HFFc6 (cell line): ENCODE measurements around the gene AIPL1. TPM values are rescaled to one million over a fixed set of nuclear protein-coding genes. Genes with fewer than 3 reads are reported as not detected.

Source experiments
- DNase-seq: peaks from one replicate; pipeline ENCODE4 v3.0.0-alpha.2; 2018
- H3K27ac Mint-ChIP-seq: 2 replicates; pipeline ENCODE4 v1.8.0; 2020; ENCODE audit warnings: mild to moderate bottlenecking, mixed read lengths
- H3K27me3 Mint-ChIP-seq: 2 replicates; pipeline ENCODE4 v1.8.0; 2021; ENCODE audit warnings: mild to moderate bottlenecking, moderate library complexity, mixed read lengths; ENCODE audit not compliant: insufficient read depth
- H3K36me3 Mint-ChIP-seq: 2 replicates; pipeline ENCODE4 v1.8.0; 2021; ENCODE audit warnings: low read depth, mixed read lengths
- H3K4me1 Mint-ChIP-seq: 2 replicates; pipeline ENCODE4 v1.8.0; 2020; ENCODE audit warnings: low read depth, mixed read lengths
- H3K4me3 Mint-ChIP-seq: 2 replicates; pipeline ENCODE4 v1.8.0; 2020; ENCODE audit warnings: mild to moderate bottlenecking, moderate library complexity, mixed read lengths
- H3K9me3 Mint-ChIP-seq: 2 replicates; pipeline ENCODE4 v1.8.0; 2020; ENCODE audit warnings: mild to moderate bottlenecking, mixed read lengths
- total RNA-seq, 6 experiments: library from RNA; stranded (reverse); fragmentation: NEBNext Ultra II Directional; extraction: Animal tissue kit (Norgen Biotek cat#: 25700); gene quantifications; 2 replicates in 1 of 6; 3 replicates in 5 of 6; pipeline ENCODE4 v1.2.3, GENCODE V29; 2021
- TF ChIP-seq, protein P1 (sequence below): fragments of 200-600 bp; sonication (generic); IDR thresholded peaks from 2 replicates; pipeline ENCODE4 v1.5.0; 2021; ENCODE audit warnings: antibody characterized with exemption, mild to moderate bottlenecking

Gene AIPL1
- total RNA-seq, 6 experiments from 2014 or later: not detected

DNA sequence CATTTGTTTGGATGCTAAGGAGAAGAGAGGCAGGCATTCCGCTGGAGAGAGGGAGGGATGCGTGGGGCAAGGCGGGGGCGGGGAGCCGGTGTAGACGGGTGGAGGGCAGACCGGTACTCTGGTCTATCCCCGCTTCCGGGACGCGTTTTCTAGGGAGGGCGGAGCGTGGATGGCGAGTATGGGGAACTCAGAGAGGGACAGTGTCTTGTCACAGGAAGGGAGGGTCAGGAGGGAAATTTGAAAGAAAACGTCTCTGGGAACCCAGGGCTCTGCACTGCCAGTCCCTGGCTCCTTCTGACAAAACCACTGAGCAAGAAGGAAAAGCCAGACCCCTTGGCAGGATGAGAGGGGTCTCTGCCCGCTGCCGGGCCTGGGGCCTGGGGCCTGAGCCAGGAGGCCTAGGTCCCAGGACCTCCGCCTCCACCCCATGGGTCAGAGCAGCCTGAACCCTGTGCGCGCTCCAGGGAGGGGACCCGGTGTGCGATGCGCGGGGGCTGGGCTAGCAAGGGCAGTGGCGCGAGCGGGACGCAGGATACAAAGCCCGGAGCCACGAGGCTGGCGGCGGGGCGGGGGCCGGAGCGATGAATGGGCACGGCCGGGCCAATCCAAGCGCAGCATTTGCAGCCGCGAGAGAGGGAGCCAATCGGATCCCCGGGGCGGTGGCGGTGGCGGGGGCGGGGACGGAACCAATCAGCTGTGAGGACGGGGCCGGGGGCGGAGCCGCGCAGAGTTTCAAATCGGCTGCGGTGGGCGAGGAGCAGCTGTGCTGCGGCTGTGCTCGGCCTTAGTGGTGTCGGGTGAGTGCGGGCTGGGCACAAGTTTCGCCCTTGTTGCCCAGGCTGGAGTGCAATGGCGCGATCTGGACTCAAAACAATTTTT lies 9.0 kb upstream of the AIPL1 start, which contains the start of gene PIMREG:
PIMREG (plus strand) TSS at position 764 of the 879 bp plus-strand sequence. CDS start 656 bp downstream, outside the sequence.
- Mint-ChIP-seq H3K27ac (peak within 1 kb of the TSS; percentile 91), H3K4me3 (peak within 1 kb of the TSS; percentile 97), H3K36me3 (no peaks in the 10 kb centered on the region), H3K4me1 (peaks cover 33% of the 10 kb centered on the region), H3K9me3 (no peaks in the 10 kb centered on the region), H3K27me3 (peaks cover 11% of the 10 kb centered on the region)
- peak; percentile 92 for DNase-seq
- TF ChIP-seq, protein P1, sequence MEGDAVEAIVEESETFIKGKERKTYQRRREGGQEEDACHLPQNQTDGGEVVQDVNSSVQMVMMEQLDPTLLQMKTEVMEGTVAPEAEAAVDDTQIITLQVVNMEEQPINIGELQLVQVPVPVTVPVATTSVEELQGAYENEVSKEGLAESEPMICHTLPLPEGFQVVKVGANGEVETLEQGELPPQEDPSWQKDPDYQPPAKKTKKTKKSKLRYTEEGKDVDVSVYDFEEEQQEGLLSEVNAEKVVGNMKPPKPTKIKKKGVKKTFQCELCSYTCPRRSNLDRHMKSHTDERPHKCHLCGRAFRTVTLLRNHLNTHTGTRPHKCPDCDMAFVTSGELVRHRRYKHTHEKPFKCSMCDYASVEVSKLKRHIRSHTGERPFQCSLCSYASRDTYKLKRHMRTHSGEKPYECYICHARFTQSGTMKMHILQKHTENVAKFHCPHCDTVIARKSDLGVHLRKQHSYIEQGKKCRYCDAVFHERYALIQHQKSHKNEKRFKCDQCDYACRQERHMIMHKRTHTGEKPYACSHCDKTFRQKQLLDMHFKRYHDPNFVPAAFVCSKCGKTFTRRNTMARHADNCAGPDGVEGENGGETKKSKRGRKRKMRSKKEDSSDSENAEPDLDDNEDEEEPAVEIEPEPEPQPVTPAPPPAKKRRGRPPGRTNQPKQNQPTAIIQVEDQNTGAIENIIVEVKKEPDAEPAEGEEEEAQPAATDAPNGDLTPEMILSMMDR: no peak

DNA sequence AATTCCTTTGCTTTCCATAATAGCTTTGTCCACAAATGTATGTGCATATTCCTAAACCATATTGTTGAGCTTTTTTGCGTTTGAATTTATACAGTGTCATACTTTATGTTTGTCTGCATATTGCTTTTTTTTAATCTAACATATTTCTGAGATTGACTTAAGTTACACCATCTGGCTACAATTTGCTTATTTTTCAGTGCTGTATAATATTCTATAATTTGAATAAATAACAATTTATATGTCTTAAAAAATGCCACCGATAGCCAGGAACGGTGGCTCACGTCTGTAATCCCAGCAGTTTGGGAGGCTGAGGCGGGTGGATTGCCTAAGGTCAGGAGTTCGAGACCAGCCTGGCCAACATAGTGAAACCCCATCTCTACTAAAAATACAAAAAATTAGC lies 7.9 kb upstream of the AIPL1 start:
- Mint-ChIP-seq H3K4me3 (no peak overlapping the region), H3K27ac (no peak overlapping the region), H3K36me3 (no peaks in the 10 kb centered on the region), H3K4me1 (peaks cover 33% of the 10 kb centered on the region), H3K27me3 (peaks cover 13% of the 10 kb centered on the region), H3K9me3 (no peaks in the 10 kb centered on the region)
- TF ChIP-seq, protein P1: no peak
- DNase-seq: no peak

DNA sequence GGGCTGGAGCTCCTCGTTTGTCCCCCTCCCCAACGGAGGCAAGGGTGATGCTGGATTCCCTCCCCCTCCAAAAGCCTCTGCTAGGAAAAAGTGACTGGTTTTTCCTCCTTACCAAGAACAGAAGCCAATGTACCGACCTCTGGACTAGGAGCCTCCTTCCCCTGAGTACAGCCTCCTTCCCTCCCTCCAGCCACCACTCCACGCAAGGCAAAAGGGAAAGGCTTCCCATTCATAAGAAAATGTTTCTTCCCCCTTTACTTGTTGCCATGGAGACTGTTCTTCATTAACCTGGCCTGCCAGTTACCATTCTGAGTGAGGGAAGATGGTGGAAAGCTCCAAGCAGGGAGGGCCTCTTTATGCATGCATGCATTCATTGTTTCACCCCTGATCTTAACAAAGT lies 5.0 kb upstream of the AIPL1 start:
- peaks cover 23% of the 10 kb centered on the region for H3K27me3 Mint-ChIP-seq
- H3K27ac Mint-ChIP-seq: no peak overlapping the region
- peaks cover 26% of the 10 kb centered on the region for H3K4me1 Mint-ChIP-seq
- TF ChIP-seq, protein P1: no peak
- no peaks in the 10 kb centered on the region for H3K9me3 Mint-ChIP-seq
- DNase-seq: no peak
- H3K4me3 Mint-ChIP-seq: no peak overlapping the region
- H3K36me3 Mint-ChIP-seq: no peaks in the 10 kb centered on the region

DNA sequence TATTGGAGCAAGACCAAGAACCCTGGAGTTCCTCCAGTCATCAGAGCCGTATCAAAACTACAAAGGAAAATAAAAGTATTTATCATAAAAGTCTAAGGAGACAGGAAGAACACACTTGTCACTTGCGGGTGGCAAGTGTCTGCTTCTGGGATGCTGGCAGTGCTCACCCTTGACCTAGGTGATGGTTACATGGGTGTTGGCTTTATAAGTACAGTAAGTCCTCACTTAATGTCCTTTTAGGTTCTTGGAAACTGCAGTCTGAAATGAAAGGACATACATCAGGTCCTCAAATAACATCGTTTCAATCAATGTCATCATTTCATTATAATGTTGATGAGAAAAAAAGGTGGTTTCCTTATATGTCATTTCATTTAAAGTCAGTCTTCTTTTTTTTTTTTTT lies 3.0 kb upstream of the AIPL1 start:
- DNase-seq: no peak
- H3K36me3 Mint-ChIP-seq: no peaks in the 10 kb centered on the region
- peaks cover 27% of the 10 kb centered on the region for H3K27me3 Mint-ChIP-seq
- H3K4me3 Mint-ChIP-seq: no peak overlapping the region
- H3K9me3 Mint-ChIP-seq: no peaks in the 10 kb centered on the region
- TF ChIP-seq, protein P1: no peak
- H3K4me1 Mint-ChIP-seq: peaks cover 12% of the 10 kb centered on the region; the same call in 1 of the 2 replicates
- no peak overlapping the region for H3K27ac Mint-ChIP-seq

DNA sequence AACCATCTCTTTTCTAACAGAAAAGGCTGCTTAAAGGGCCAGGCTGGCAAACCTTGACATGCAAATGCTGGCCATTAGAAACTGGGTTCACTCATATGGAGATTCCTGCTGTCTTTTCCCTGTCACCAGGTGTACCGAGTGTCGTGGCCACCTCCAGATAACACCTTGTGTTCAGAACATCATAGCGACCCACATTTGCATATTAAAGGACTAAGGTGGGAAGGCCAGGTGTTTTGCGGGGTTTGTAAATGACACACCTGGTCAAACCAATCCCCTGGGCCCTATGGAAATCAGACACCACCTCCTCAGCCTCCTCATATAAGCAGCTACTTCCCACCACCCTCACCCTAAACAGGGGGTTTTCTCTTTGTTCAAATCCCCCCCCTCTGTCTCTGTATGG lies 2.5 kb upstream of the AIPL1 start:
- TF ChIP-seq, protein P1: no peak
- Mint-ChIP-seq H3K9me3 (no peaks in the 10 kb centered on the region), H3K27me3 (peaks cover 27% of the 10 kb centered on the region), H3K4me1 (peaks cover 12% of the 10 kb centered on the region; the same call in 1 of the 2 replicates), H3K27ac (no peak overlapping the region), H3K4me3 (no peak overlapping the region), H3K36me3 (no peaks in the 10 kb centered on the region)
- no peak for DNase-seq
